ENCODE measurements around the gene ZNF598. TPM values are rescaled to one million over a fixed set of nuclear protein-coding genes. Genes with fewer than 3 reads are reported as not detected.

ZNF598 gene
- total RNA-seq, 3 donors from 2014 or later: 41.9 to 45.4 (median 42.4) TPM

- TF ChIP-seq CTCF (IDR thresholded peaks at IDR 0.05): no peak
These were observed 47.2 kb upstream of the ZNF598 start for GRCh38 chr16:2056681-2057407.

GRCh38 chr16:2056077-2056476 lies 46.5 kb upstream of the ZNF598 start:
- H3K4me1 ChIP-seq (ENCODE audit: low read depth): peaks cover 7% of the 10 kb centered on the region
- intact Hi-C loops (cut with DNase I, micrococcal nuclease): no loop called here
- ATAC-seq (no peak), DNase-seq (no peak)
- peaks cover 4% of the 10 kb centered on the region for H3K36me3 ChIP-seq (ENCODE audit: low read depth)
- TF ChIP-seq CTCF (IDR thresholded peaks at IDR 0.05): no peak
- no peaks in the 10 kb centered on the region for H3K9me3 ChIP-seq
- no peak overlapping the region for H3K4me3 ChIP-seq

More at GRCh38 chr16:2056681-2057407, 47.2 kb upstream of the ZNF598 start:
- DNase-seq: no peak
- Histone ChIP-seq H3K36me3 (ENCODE audit: low read depth) (peaks cover 4% of the 10 kb centered on the region), H3K4me3 (no peak overlapping the region), H3K9me3 (no peaks in the 10 kb centered on the region), H3K4me1 (ENCODE audit: low read depth) (peaks cover 7% of the 10 kb centered on the region)
- no peak for ATAC-seq
- intact Hi-C loops (cut with DNase I, micrococcal nuclease): no loop called here

- ATAC-seq: peak; percentile 98
- DNase-seq: peak; percentile 92 to 94 (median 93)
- Histone ChIP-seq H3K4me3 (no peak overlapping the region), H3K36me3 (ENCODE audit: low read depth) (peaks cover 2% of the 10 kb centered on the region), H3K9me3 (no peaks in the 10 kb centered on the region), H3K4me1 (ENCODE audit: low read depth) (peaks cover 7% of the 10 kb centered on the region)
- intact Hi-C loops (cut with DNase I, micrococcal nuclease): no loop called here
- TF ChIP-seq CTCF (IDR thresholded peaks at IDR 0.05): no peak
These were observed 45.1 kb upstream of the ZNF598 start for GRCh38 chr16:2054543-2055245.

GRCh38 chr16:2053897-2054296 lies 44.3 kb upstream of the ZNF598 start:
- no peaks in the 10 kb centered on the region for H3K36me3 ChIP-seq (ENCODE audit: low read depth)
- H3K4me1 ChIP-seq (ENCODE audit: low read depth): peaks cover 10% of the 10 kb centered on the region
- ATAC-seq: no peak
- no peak for TF ChIP-seq CTCF (IDR thresholded peaks at IDR 0.05)
- intact Hi-C loops (cut with DNase I, micrococcal nuclease): no loop called here
- DNase-seq: no peak
- H3K9me3 ChIP-seq: no peaks in the 10 kb centered on the region
- H3K4me3 ChIP-seq: no peak overlapping the region

- no peak for TF ChIP-seq CTCF (IDR thresholded peaks at IDR 0.05)
- Histone ChIP-seq H3K4me1 (ENCODE audit: low read depth) (peaks cover 14% of the 10 kb centered on the region), H3K4me3 (no peak overlapping the region), H3K9me3 (no peaks in the 10 kb centered on the region), H3K36me3 (ENCODE audit: low read depth) (no peaks in the 10 kb centered on the region)
- DNase-seq (no peak), ATAC-seq (no peak)
- intact Hi-C loops (cut with DNase I, micrococcal nuclease): no loop called here
These were observed 43.6 kb upstream of the ZNF598 start for GRCh38 chr16:2053211-2053610.
